GDM1 (cell line): ENCODE results near the gene HDGFL3.
A peak's percentile ranks its signal among the peaks of the same experiment; 100 is the strongest.
"Not testable (repeated sequence)": the region's sequence is repeated elsewhere in the genome, so short reads cannot be mapped to it uniquely, and the experiment has no call there.

ENCODE experiments used
- DNase-seq: peaks from one replicate; lab custom pipeline; 2025; lab: John Stamatoyannopoulos, UW

The HDGFL3 gene

GRCh38 chr15:83100097-83100646 lies 107.5 kb downstream of the HDGFL3 start:
- no peak for DNase-seq

DNA sequence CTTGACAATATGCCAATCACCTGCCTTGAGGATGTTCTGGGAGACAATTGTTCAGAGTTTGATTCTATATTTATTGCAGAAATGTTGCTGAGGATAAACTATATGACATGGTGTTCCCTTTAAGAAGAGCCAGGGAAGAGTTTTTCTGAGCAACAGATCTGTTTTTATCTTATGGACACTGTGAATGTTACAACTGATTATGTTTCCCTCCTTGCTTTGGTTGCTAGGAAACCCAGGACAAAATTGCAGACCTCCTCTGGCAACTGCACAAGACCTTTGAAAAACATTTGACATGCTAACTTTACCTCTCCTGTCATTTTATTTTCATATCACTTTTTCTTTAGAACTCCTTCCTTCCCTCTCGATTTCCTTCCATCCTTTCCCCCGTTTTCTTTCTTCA lies 108.3 kb downstream of the HDGFL3 start:
- DNase-seq, result no peak

DNA sequence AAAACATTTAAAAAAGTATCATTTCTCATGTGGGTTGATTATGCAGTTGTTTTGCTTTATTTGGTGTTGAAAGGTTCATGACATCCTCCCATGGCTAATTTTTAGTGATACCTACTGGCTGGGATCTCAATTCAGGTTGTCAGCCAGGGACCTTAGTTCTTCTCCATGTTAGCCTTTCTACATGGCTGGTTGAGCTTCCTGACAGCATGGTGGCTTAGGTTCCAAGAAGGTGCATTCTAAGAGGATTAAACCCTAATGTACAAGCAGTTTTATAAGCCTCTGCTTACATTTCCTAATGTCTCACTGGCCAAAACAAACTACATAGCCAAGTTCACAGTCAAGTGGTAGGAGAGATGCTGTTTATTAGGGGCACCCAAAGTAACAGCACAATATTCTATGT lies 109.5 kb downstream of the HDGFL3 start:
- no peak for DNase-seq

- no peak for DNase-seq
These were observed 113.0 kb downstream of the HDGFL3 start for GRCh38 chr15:83094583-83094982.

DNA sequence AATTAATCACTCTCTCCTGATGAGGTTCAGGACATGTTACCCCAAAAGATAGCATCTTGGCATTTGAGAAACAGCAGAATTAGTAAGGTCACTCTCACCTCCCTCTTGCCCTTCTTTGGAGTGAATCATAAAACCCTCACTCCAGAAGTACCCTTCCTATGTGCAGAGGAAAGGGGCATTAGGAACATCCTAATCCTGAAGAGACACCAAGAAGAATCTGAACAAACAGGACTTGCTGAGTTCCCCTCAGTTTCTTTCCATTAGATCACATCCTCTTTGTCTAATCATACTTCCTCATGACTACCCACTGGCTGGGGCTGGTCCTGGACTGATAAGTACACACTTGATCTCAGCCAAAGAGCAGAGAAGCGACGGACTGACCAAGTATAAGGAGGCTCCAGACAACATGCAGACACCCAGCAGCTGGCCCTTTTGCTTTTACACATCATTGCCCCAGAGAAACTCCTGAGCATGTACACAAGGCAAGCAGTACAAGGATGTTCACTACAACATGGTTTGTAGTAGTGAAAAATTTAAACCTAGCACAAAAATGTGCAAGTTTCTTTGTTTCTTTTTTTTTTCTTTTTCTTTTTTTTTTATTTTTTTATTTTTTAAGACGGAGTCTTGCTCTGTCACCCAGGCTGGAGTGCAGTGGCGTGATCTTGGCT lies 115.2 kb downstream of the HDGFL3 start:
- peak; percentile 71 for DNase-seq

GRCh38 chr15:83091965-83092308 lies 115.7 kb downstream of the HDGFL3 start:
- not testable (repeated sequence) for DNase-seq

DNA sequence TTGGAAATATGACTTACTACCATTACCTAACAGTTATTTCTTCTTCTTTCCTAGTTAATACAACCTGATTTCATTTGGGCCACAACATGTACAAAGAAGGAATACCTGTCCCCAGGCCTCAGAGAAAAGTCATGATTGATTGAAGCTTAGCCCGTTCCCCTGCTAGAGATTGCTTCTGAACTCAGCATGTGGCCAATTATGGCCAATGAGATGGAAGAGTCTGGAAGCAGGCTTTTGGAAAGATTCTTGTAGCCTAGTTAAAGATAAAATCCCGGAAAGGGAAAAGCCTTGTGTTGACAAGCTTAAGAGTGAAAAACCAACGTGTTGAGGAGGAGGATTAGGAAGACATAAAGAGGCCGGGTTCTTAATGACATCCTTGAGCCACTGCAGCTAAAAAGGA lies 117.2 kb downstream of the HDGFL3 start:
- DNase-seq, result no peak

GRCh38 chr15:83088876-83089275 lies 118.7 kb downstream of the HDGFL3 start:
- DNase-seq, result no peak

GRCh38 chr15:83087576-83087975 lies 120.0 kb downstream of the HDGFL3 start:
- no peak for DNase-seq

GRCh38 chr15:83085864-83086552 lies 121.6 kb downstream of the HDGFL3 start:
- not testable (repeated sequence) for DNase-seq

DNA sequence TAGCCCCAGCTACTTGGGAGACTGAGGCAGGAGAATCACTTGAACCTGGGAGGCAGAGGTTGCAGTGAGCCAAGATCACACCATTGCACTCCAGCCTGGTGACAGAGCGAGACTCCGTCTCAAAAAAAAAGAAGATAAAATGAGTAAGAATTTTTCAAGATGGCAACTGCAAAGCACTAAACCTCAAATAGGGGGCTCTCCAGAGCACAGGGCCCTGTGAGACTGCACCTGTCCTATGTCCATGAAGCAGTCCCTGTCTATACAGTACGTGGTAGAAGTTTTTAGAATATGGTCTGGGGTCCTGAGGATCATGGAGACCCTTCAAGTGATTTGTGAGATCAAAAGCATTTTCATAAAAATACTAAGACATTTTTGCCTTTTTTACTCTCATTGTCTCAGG lies 122.2 kb downstream of the HDGFL3 start:
- DNase-seq, result not testable (repeated sequence)

GRCh38 chr15:83082730-83083386 lies 124.8 kb downstream of the HDGFL3 start:
- DNase-seq, result no peak

DNA sequence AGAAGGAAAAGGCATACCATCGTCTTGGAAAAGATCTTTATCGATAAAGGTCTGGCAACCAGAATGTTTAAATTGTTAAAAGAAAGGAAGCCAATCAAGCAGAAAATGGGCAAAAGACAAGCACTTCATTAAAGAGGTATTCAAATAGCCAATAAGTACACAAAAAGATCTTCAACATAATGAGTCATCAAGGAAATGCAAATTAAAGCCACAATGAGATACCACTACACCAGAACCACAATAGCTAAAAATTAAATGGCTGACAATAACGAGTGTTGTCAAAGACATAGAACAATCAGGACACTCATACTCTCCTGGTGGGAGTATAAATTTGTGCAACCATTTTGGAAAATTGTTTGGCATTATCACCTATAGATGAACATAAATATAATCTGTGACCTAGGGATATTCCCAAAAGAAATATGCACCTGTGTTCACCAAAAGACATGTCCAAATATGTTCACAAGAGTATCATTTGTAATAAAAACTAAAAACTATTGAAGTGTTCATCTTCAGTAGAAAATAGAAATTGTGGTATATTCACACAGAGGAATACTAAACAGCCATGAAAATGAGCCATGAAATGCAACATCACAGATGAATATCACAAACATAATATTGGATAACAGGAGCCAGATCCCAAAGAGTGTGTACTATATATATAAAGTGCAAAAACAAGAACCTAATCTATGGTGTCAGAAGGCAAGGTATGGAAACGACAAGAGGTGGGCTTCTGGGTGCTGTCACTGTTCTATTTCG lies 126.2 kb downstream of the HDGFL3 start:
- no peak for DNase-seq

GRCh38 chr15:83078712-83079111 lies 128.9 kb downstream of the HDGFL3 start:
- no peak for DNase-seq
